Right ventricle myocardium superior (tissue), 1 donor: Measurements from ENCODE around the gene TCF4. TPM values are rescaled to one million over a fixed set of nuclear protein-coding genes. Genes with fewer than 3 reads are reported as not detected.

Experiments
- ATAC-seq: fragments of 200-7000 bp; cut with Tn5 transposase; one replicate; pipeline ENCODE4 v1.9.1; 2020; ENCODE audit warnings: mild to moderate bottlenecking; ENCODE audit not compliant: poor library complexity
- DNase-seq: peaks from one replicate; pipeline ENCODE4 v3.0.0-alpha.2; 2020
- intact Hi-C: fragments of 100-400 bp; cut with DNase I; formaldehyde crosslinking; loops from one replicate; pipeline ENCODE4 v1.11.2; 2022
- total RNA-seq: library from RNA; stranded (reverse); fragmentation: NEBNext Ultra II Directional; extraction: Animal tissue kit (Norgen Biotek cat#: 25700); gene quantifications from one replicate; pipeline ENCODE4 v1.2.1, GENCODE V29; 2021
- donor health status: DM: no; HTN: yes; CAD: no; lungs with severe emphysema.

TCF4 gene
- total RNA-seq, 1 donor from 2014 or later, result 59.5 TPM

- intact Hi-C loops, result loop anchor here (5.0 to 10.0 kb wide), 4 partner anchors 181 to 1341 kb away; no protein-coding TSS in a partner anchor
- ATAC-seq, result no peak
- no peak for DNase-seq
Measured at GRCh38 chr18:55233857-55234256, 354.1 kb downstream of the TCF4 start.

GRCh38 chr18:55232506-55232905, 355.5 kb downstream of the TCF4 start:
- intact Hi-C loops, result loop anchor here (5.0 to 10.0 kb wide), 4 partner anchors 182 to 1342 kb away; no protein-coding TSS in a partner anchor
- no peak for ATAC-seq

GRCh38 chr18:55229682-55230081, 358.3 kb downstream of the TCF4 start:
- no peak for ATAC-seq
- intact Hi-C loops, result loop anchor here (5.0 to 10.0 kb wide), 5 partner anchors 115 to 1345 kb away; no protein-coding TSS in a partner anchor
- DNase-seq, result no peak

More at GRCh38 chr18:55232506-55232905, 355.5 kb downstream of the TCF4 start:
- no peak for DNase-seq

- ATAC-seq, result no peak
- intact Hi-C loops, result loop anchor here (10.0 kb wide), 1 partner anchor 114 kb away; no protein-coding TSS in a partner anchor
- peak; percentile 42 for DNase-seq
Measured at GRCh38 chr18:55228707-55229106, 359.3 kb downstream of the TCF4 start.

GRCh38 chr18:55228191-55228590, 359.8 kb downstream of the TCF4 start:
- intact Hi-C loops, result loop anchor here (10.0 kb wide), 1 partner anchor 113 kb away; no protein-coding TSS in a partner anchor
- no peak for DNase-seq
- no peak for ATAC-seq

- no peak for DNase-seq
- no peak for ATAC-seq
- intact Hi-C loops, result loop anchor here (10.0 kb wide), 1 partner anchor 113 kb away; no protein-coding TSS in a partner anchor
Measured at GRCh38 chr18:55227771-55228170, 360.2 kb downstream of the TCF4 start.

- ATAC-seq, result no peak
- intact Hi-C loops, result loop anchor here (10.0 kb wide), 1 partner anchor 111 kb away; no protein-coding TSS in a partner anchor
- DNase-seq, result no peak
Measured at GRCh38 chr18:55226044-55226443, 361.9 kb downstream of the TCF4 start.

- intact Hi-C loops, result loop anchor here (10.0 kb wide), 1 partner anchor 109 kb away; no protein-coding TSS in a partner anchor
- no peak for DNase-seq
- ATAC-seq, result no peak
Measured at GRCh38 chr18:55224086-55224625, 363.8 kb downstream of the TCF4 start.

GRCh38 chr18:55221622-55222021, 366.4 kb downstream of the TCF4 start:
- no peak for DNase-seq
- intact Hi-C loops, result loop anchor here (10.0 kb wide), 1 partner anchor 107 kb away; no protein-coding TSS in a partner anchor
- ATAC-seq, result no peak

GRCh38 chr18:55220523-55220922, 367.5 kb downstream of the TCF4 start:
- ATAC-seq (peak; percentile 49), DNase-seq (no peak)
- intact Hi-C loops, result loop anchor here (10.0 kb wide), 1 partner anchor 106 kb away; no protein-coding TSS in a partner anchor

GRCh38 chr18:55219823-55220222, 368.2 kb downstream of the TCF4 start:
- ATAC-seq (no peak), DNase-seq (no peak)
- intact Hi-C loops, result loop anchor here (10.0 kb wide), 1 partner anchor 105 kb away; no protein-coding TSS in a partner anchor

- intact Hi-C loops, result no loop called here
- DNase-seq (no peak), ATAC-seq (no peak)
Measured at GRCh38 chr18:55219059-55219458, 368.9 kb downstream of the TCF4 start.

- DNase-seq, result no peak
- intact Hi-C loops, result no loop called here
- no peak for ATAC-seq
Measured at GRCh38 chr18:55214969-55215368, 373.0 kb downstream of the TCF4 start.

- DNase-seq, result no peak
- ATAC-seq, result no peak
- intact Hi-C loops, result no loop called here
Measured at GRCh38 chr18:55214534-55214933, 373.5 kb downstream of the TCF4 start.

GRCh38 chr18:55213586-55213985, 374.4 kb downstream of the TCF4 start:
- no peak for DNase-seq
- intact Hi-C loops, result no loop called here
- ATAC-seq, result no peak

- no peak for ATAC-seq
- intact Hi-C loops, result no loop called here
- no peak for DNase-seq
Measured at GRCh38 chr18:55206927-55207326, 381.1 kb downstream of the TCF4 start.

- intact Hi-C loops, result no loop called here
- no peak for ATAC-seq
Measured at GRCh38 chr18:55202232-55202917, 385.6 kb downstream of the TCF4 start.

GRCh38 chr18:55199291-55199963, 388.6 kb downstream of the TCF4 start:
- no peak for DNase-seq
- intact Hi-C loops, result no loop called here
- no peak for ATAC-seq

More at GRCh38 chr18:55202232-55202917, 385.6 kb downstream of the TCF4 start:
- DNase-seq, result no peak

GRCh38 chr18:55195863-55196262, 392.1 kb downstream of the TCF4 start:
- intact Hi-C loops, result no loop called here
- ATAC-seq, result no peak
- no peak for DNase-seq
